Measurements from ENCODE around the gene SSH3.

The SSH3 gene

DNA sequence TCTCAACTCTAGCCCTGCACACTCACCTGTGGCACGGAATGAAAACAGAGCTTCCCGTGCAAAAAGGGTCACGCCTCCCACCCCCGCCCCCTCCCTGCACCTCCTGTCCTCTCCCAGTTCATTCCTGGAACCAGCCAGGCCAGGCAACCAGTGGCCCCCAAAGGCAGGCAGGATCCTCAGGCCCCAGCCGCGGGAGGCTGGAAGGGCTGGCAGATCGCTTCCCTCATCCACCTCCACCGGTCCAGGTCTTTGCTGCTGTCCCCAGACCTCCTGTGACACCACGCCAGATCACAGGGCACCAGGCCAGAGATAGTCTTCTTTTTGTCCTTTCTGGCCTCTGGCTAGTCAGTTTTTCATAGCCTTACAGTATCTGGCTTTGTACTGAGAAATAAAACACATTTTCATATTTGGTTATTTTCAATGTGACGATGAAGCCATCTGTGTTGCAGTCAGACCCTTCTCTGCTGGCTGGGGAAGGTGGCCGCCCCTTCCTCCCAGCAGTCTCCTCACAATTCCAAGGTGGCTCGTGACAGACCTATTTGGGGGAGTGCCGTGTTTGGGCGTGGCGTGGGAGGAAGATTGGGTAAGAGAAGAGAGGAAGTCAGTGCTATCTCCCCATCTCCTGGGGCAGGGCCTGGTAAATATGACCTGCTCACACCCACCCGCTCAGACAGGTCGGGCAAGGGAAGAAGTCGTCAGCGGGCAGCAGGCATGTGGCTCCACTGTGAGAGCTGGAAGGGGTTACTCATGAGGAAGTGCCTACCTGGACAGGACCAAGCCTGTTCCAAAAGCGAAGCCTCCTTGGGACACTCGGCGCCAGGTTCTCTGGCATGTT lies 9.1 kb downstream of the SSH3 start:
- TF ChIP-seq, protein P1, sequence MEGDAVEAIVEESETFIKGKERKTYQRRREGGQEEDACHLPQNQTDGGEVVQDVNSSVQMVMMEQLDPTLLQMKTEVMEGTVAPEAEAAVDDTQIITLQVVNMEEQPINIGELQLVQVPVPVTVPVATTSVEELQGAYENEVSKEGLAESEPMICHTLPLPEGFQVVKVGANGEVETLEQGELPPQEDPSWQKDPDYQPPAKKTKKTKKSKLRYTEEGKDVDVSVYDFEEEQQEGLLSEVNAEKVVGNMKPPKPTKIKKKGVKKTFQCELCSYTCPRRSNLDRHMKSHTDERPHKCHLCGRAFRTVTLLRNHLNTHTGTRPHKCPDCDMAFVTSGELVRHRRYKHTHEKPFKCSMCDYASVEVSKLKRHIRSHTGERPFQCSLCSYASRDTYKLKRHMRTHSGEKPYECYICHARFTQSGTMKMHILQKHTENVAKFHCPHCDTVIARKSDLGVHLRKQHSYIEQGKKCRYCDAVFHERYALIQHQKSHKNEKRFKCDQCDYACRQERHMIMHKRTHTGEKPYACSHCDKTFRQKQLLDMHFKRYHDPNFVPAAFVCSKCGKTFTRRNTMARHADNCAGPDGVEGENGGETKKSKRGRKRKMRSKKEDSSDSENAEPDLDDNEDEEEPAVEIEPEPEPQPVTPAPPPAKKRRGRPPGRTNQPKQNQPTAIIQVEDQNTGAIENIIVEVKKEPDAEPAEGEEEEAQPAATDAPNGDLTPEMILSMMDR (IDR thresholded peaks at IDR 0.05; ENCODE audit: borderline replicate concordance, control extremely low read depth, extremely low read depth, insufficient read depth, missing control alignments), result no peak
- DNase-seq (ENCODE audit: low spot score), result no peak
- in situ Hi-C loops (cut with MboI; ENCODE audit: low sequenced_read_pairs, unreplicated experiment), result loop anchor here (5.0 kb wide), 1 partner anchor 50 kb away; no protein-coding TSS in a partner anchor

DNA sequence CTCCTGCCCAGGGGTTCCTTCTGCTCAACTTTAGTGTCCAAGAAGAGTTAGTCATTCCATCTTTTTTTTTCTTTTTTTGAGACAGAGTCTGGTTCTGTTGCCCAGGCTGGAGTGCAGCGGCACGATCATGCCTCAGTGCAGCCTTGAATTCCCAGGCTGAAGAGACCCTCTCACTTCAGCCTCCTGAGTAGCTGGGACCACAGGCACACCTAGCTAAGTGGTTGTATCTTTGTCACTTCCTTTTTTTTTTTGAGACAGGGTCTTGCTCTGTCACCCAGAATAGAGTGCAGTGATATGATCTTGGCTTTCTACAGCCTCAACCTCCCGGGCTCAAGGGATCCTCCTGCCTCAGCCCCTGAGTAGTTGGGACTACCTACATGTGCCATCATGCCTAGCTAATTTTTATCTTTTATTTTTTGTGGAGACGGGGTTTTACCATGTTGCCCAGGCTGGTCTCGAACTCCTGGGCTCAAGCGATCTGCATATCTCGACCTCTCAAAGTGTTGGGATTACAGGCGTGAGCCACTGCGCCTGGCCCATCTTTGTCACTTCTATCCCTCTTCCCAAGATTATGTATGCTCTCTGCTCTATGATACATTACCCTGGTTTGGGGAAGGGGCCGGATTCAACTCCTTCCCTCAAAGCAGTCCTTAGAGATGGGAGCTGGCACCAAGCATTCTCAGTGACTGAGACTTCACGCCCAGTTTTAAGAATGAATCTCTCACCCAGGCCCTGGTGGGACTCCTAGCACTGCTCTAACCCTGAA lies 10.0 kb downstream of the SSH3 start:
- TF ChIP-seq, protein P1 (IDR thresholded peaks at IDR 0.05; ENCODE audit: borderline replicate concordance, control extremely low read depth, extremely low read depth, insufficient read depth, missing control alignments), result no peak
- no peak for DNase-seq (ENCODE audit: low spot score)
- in situ Hi-C loops (cut with MboI; ENCODE audit: low sequenced_read_pairs, unreplicated experiment), result loop anchor here (5.0 kb wide), 1 partner anchor 51 kb away; no protein-coding TSS in a partner anchor

DNA sequence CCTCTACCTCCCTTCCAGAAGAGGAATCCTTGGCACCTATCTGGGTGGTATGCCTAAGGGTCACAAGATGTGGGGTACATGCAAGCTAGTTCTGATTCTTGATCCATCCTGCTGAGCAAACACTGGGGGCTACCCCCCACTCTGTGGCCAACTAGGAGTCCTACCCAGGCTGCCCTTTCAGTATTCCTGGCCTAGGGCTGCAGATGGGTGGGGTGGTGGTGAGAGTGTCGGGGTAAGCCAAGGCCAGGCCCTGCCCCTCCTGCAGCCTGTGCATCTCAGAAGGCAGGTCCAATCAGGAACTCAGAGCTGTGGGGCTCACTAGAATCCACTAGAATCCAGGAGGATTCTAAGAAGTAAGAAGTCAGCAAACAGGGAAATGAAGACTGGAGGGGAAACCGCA lies 10.9 kb downstream of the SSH3 start:
- DNase-seq (ENCODE audit: low spot score), result no peak
- in situ Hi-C loops (cut with MboI; ENCODE audit: low sequenced_read_pairs, unreplicated experiment), result loop anchor here (5.0 kb wide), 1 partner anchor 52 kb away; no protein-coding TSS in a partner anchor
- TF ChIP-seq, protein P1 (IDR thresholded peaks at IDR 0.05; ENCODE audit: borderline replicate concordance, control extremely low read depth, extremely low read depth, insufficient read depth, missing control alignments), result no peak

DNA sequence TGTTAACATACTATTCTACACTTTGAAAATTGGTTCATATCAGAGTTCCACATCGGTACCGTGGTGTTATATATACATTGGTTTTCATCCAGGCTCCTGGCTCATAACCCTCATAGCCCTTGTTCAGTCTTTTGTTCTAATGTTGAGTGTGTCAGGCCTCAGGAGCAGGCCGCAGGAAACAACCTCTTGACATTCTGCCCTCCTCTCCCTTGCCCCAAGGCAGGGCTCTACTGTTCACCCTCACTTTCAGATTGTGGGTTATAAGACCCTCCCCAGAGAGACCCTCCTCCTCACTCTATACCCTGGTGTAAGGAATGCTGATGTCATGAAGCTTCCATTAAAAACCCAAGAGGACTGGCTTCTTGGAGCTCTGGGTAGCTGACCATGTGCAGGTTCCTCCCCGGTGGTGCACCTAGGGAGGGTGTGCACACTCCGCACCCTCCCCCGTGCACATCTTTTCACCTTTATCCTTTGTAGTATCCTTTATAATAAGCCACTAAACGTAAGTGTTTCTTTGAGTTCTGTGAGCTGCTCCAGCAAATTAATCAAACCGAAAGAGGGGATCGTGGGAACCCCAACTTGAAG lies 12.1 kb downstream of the SSH3 start:
- TF ChIP-seq, protein P1 (IDR thresholded peaks at IDR 0.05; ENCODE audit: borderline replicate concordance, control extremely low read depth, extremely low read depth, insufficient read depth, missing control alignments), result no peak
- in situ Hi-C loops (cut with MboI; ENCODE audit: low sequenced_read_pairs, unreplicated experiment), result no loop called here
- no peak for DNase-seq (ENCODE audit: low spot score)

DNA sequence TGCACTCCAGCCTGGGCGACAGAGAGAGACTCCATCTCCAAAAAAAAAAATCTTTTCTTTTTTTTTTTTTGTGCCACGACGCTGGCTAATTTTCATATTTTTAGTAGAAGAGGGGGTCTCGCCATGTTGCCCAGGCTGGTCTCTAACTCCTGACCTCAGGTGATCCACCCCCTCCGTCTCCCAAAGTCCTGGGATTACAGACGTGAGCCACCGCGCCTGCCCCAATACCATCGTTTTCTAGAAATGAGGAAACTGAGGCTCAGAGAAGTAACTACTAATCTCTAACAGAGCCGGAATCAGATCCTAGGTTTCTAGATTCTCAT lies 13.5 kb downstream of the SSH3 start:
- no peak for DNase-seq (ENCODE audit: low spot score)
- in situ Hi-C loops (cut with MboI; ENCODE audit: low sequenced_read_pairs, unreplicated experiment), result no loop called here
- TF ChIP-seq, protein P1 (IDR thresholded peaks at IDR 0.05; ENCODE audit: borderline replicate concordance, control extremely low read depth, extremely low read depth, insufficient read depth, missing control alignments), result no peak

DNA sequence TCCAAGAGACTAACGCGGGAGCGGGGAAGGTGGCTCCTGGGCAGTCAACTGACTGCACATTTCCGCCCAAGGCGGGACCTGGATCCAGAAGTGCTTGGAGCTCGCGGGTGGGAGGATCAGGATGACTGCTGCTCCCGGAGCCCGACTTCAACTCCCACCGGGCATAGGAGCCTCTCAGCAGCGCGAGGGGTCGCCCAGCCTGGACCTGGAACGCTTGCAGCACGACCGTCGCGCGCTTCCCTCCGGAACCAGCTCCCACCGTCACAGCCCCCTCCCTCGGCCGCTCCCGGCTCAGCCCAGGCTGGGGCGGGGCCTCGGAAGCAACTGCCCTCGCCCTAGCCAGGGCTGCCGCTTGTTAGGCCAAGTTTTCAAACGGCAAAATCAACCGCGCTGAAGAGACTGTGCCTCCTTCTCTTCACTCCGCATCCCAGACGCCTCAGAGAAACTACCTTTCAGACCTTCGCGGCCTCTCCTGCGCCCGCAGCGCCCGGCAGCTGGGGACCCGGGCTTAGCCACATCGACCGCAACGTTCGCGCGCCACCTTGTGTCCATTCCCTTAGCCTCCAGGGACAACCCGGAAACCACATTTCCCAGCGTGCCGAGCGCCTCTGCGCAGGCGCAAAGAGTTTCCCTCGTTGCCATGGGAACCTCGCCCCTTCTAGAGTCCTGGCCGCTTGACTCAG lies 14.0 kb downstream of the SSH3 start:
- in situ Hi-C loops (cut with MboI; ENCODE audit: low sequenced_read_pairs, unreplicated experiment), result no loop called here
- DNase-seq (ENCODE audit: low spot score), result peak; percentile 100
- TF ChIP-seq, protein P1 (IDR thresholded peaks at IDR 0.05; ENCODE audit: borderline replicate concordance, control extremely low read depth, extremely low read depth, insufficient read depth, missing control alignments), result peak; percentile 96

Data from GM13976 (cell line).